GM18873 (cell line): ENCODE results near the gene GATAD2A.
"Not testable (repeated sequence)": the region's sequence is repeated elsewhere in the genome, so short reads cannot be mapped to it uniquely, and the experiment has no call there.

ENCODE experiments used
- ATAC-seq: cut with Tn5 transposase; IDR thresholded peaks from one replicate; pipeline ENCODE4 v1.9.1; 2021; ENCODE audit warnings: mild to moderate bottlenecking, moderate library complexity, moderate number of reproducible peaks; ENCODE audit not compliant: unreplicated experiment, low FRiP score

Gene GATAD2A

GRCh38 chr19:19461671-19462622, 56.5 kb downstream of the GATAD2A start:
- ATAC-seq: no peak

GRCh38 chr19:19463348-19464117, 58.1 kb downstream of the GATAD2A start:
- no peak for ATAC-seq

GRCh38 chr19:19464339-19465098, 59.0 kb downstream of the GATAD2A start:
- no peak for ATAC-seq

GRCh38 chr19:19465436-19466070, 60.1 kb downstream of the GATAD2A start:
- ATAC-seq: no peak

- no peak for ATAC-seq
Observed at GRCh38 chr19:19466201-19466600, 60.7 kb downstream of the GATAD2A start.

GRCh38 chr19:19468424-19469050, 63.1 kb downstream of the GATAD2A start:
- no peak for ATAC-seq

GRCh38 chr19:19470579-19470978, 65.1 kb downstream of the GATAD2A start:
- ATAC-seq: no peak

- ATAC-seq: no peak
Observed at GRCh38 chr19:19471682-19472081, 66.2 kb downstream of the GATAD2A start.

GRCh38 chr19:19472106-19472505, 66.6 kb downstream of the GATAD2A start:
- not testable (repeated sequence) for ATAC-seq

GRCh38 chr19:19475015-19475765, 69.7 kb downstream of the GATAD2A start:
- no peak for ATAC-seq

GRCh38 chr19:19475849-19476828, 70.7 kb downstream of the GATAD2A start:
- ATAC-seq: no peak

GRCh38 chr19:19477705-19478383, 72.4 kb downstream of the GATAD2A start:
- no peak for ATAC-seq

GRCh38 chr19:19480688-19481087, 75.2 kb downstream of the GATAD2A start:
- ATAC-seq: no peak

GRCh38 chr19:19482809-19483596, 77.5 kb downstream of the GATAD2A start:
- no peak for ATAC-seq

- no peak for ATAC-seq
Observed at GRCh38 chr19:19485161-19485997, 79.9 kb downstream of the GATAD2A start.

- no peak for ATAC-seq
Observed at GRCh38 chr19:19485998-19486290, 80.5 kb downstream of the GATAD2A start.
